CD14-positive monocyte (primary cell): ENCODE data around the gene GFI1B. TPM values are rescaled to one million over a fixed set of nuclear protein-coding genes. Genes with fewer than 3 reads are reported as not detected.
A peak's percentile ranks its signal among the peaks of the same experiment; 100 is the strongest.

Experiments
- DNase-seq, 3 donors: peaks; one replicate each; pipeline ENCODE4 v3.0.0-alpha.2; 2011 to 2022
- H2AFZ ChIP-seq: 2 replicates; pipeline ENCODE4 v1.6.0; 2012; ENCODE audit warnings: mild to moderate bottlenecking, low read depth, low read length, inconsistent platforms; ENCODE audit not compliant: insufficient read depth, poor library complexity, severe bottlenecking
- H3K27ac ChIP-seq, 2 donors: 1 replicate in 1 of 2; 2 replicates in 1 of 2; pipeline ENCODE4 v1.5.1; 2012 to 2013; ENCODE audit warnings: low read length in 2 of 2, control low read depth in 1 of 2, inconsistent platforms in 1 of 2, low read depth in 1 of 2, mild to moderate bottlenecking in 1 of 2
- H3K27me3 ChIP-seq, 2 donors: one replicate each; pipeline versions ENCODE4 v1.6.0 to v1.6.1; 2011 to 2013; ENCODE audit warnings: low read length in 2 of 2; ENCODE audit not compliant: control insufficient read depth in 2 of 2, insufficient read depth in 2 of 2
- H3K36me3 ChIP-seq, 2 donors: replicated peaks in 1 of 2; 1 replicate in 1 of 2; 2 replicates in 1 of 2; pipeline versions ENCODE4 v1.5.1 to v1.6.1; 2012 to 2013; ENCODE audit warnings: low read length in 2 of 2, control low read depth in 1 of 2, inconsistent platforms in 1 of 2, mild to moderate bottlenecking in 1 of 2; ENCODE audit not compliant: insufficient read depth in 2 of 2, control insufficient read depth in 1 of 2
- H3K4me1 ChIP-seq, 2 donors: 1 replicate in 1 of 2; 2 replicates in 1 of 2; pipeline versions ENCODE4 v1.5.1 to v1.6.1; 2012 to 2013; ENCODE audit warnings: low read length in 2 of 2, control low read depth in 1 of 2, inconsistent platforms in 1 of 2, mild to moderate bottlenecking in 1 of 2, moderate library complexity in 1 of 2; ENCODE audit not compliant: insufficient read depth in 2 of 2, control insufficient read depth in 1 of 2
- H3K4me2 ChIP-seq: replicated peaks from 2 replicates; pipeline ENCODE3; 2012; ENCODE audit warnings: low read length, moderate library complexity, mild to moderate bottlenecking; ENCODE audit not compliant: poor library complexity, severe bottlenecking; ENCODE audit errors: extremely low read depth
- H3K4me3 ChIP-seq, 3 experiments: fragments of 200-600 bp in 1 of 3; sonication (generic) in 1 of 3; replicated peaks in 1 of 3; 1 replicate in 2 of 3; 2 replicates in 1 of 3; pipeline ENCODE4 v1.5.1; 2011 to 2013; ENCODE audit warnings: low read length in 3 of 3, mild to moderate bottlenecking in 3 of 3, control low read depth in 2 of 3, low read depth in 2 of 3, inconsistent platforms in 1 of 3, moderate library complexity in 1 of 3
- H3K79me2 ChIP-seq: 2 replicates; pipeline ENCODE4 v1.6.0; 2012; ENCODE audit warnings: mild to moderate bottlenecking, control low read depth, inconsistent platforms, low read length, moderate library complexity; ENCODE audit not compliant: insufficient read depth
- H3K9ac ChIP-seq: 2 replicates; pipeline ENCODE4 v1.6.0; 2017; ENCODE audit warnings: low read length, mild to moderate bottlenecking; ENCODE audit not compliant: insufficient read depth, poor library complexity, severe bottlenecking
- H3K9me3 ChIP-seq, 2 donors: replicated peaks in 1 of 2; 1 replicate in 1 of 2; 2 replicates in 1 of 2; pipeline versions ENCODE4 v1.5.1 to v1.6.1; 2012 to 2013; ENCODE audit warnings: low read length in 2 of 2, control low read depth in 1 of 2; ENCODE audit not compliant: control insufficient read depth in 1 of 2, insufficient read depth in 1 of 2
- H4K20me1 ChIP-seq: 2 replicates; pipeline ENCODE4 v1.6.0; 2012; ENCODE audit warnings: mild to moderate bottlenecking, low read length, control low read depth, moderate library complexity; ENCODE audit not compliant: insufficient read depth
- H3K27ac Mint-ChIP-seq, 7 donors: one replicate each; pipeline ENCODE4 v1.8.0; 2020; ENCODE audit warnings: mild to moderate bottlenecking in 7 of 7, mixed read lengths in 7 of 7, moderate library complexity in 6 of 7, inconsistent platforms in 2 of 7
- H3K27me3 Mint-ChIP-seq, 3 donors: one replicate each; pipeline ENCODE4 v1.8.0; 2021 to 2022; ENCODE audit warnings: low read depth in 3 of 3, mild to moderate bottlenecking in 3 of 3, mixed read lengths in 3 of 3, moderate library complexity in 3 of 3, inconsistent platforms in 1 of 3
- H3K36me3 Mint-ChIP-seq, 2 donors: one replicate each; pipeline ENCODE4 v1.8.0; 2020; ENCODE audit warnings: mixed read lengths in 2 of 2, inconsistent platforms in 1 of 2, mild to moderate bottlenecking in 1 of 2
- H3K4me1 Mint-ChIP-seq: one replicate; pipeline ENCODE4 v1.8.0; 2020; ENCODE audit warnings: mild to moderate bottlenecking, mixed read lengths
- H3K4me3 Mint-ChIP-seq, 2 donors: one replicate each; pipeline ENCODE4 v1.8.0; 2020; ENCODE audit warnings: mild to moderate bottlenecking in 2 of 2, mixed read lengths in 2 of 2, moderate library complexity in 1 of 2
- H3K9me3 Mint-ChIP-seq, 7 donors: one replicate each; pipeline ENCODE4 v1.8.0; 2020 to 2022; ENCODE audit warnings: mixed read lengths in 7 of 7, mild to moderate bottlenecking in 6 of 7, moderate library complexity in 6 of 7, inconsistent platforms in 2 of 7
- CTCF ChIP-seq: fragments of 200-600 bp; IDR thresholded peaks from one replicate; pipeline ENCODE4 v1.8.0; 2022; ENCODE audit warnings: antibody characterized with exemption, mild to moderate bottlenecking
- WGBS: methylation state at CpG from one replicate; pipeline ENCODE4 v1.1.5; 2013; ENCODE audit warnings: missing lambda C conversion rate; ENCODE audit not compliant: insufficient coverage; 5-methylcytosine and 5-hydroxymethylcytosine counted together
- intact Hi-C, 2 donors: fragments of 100-400 bp; cut with micrococcal nuclease; formaldehyde crosslinking; loops; one replicate each; pipeline versions ENCODE4 v1.15.0 to v1.15.1; 2023
- polyA plus RNA-seq, 3 donors: library from polyadenylated mRNA; depleted of rRNA in 1 of 3; unstranded in 2 of 3; stranded (reverse) in 1 of 3; fragments of 300-500 nt in 2 of 3; fragments of >200 nt in 1 of 3; fragmentation: Illumina TruSeq in 2 of 3; gene quantifications; 1 replicate in 2 of 3; 2 replicates in 1 of 3; pipeline ENCODE4 v1.2.3, GENCODE V29; 2012 to 2021

The GFI1B gene
- polyA plus RNA-seq, 3 donors: 0.06 to 0.39 (median 0.21) TPM

GRCh38 chr9:132948482-132949050 is 29.9 kb upstream of the GFI1B start:
- Histone ChIP-seq H2AFZ (no peak overlapping the region), H3K9me3 (no peaks in the 10 kb centered on the region), H3K4me1 (peaks cover 11 to 13% of the 10 kb centered on the region in 2 donors), H3K36me3 (no peaks in the 10 kb centered on the region), H3K4me3 (no peak overlapping the region), H4K20me1 (no peaks in the 10 kb centered on the region), H3K27me3 (no peaks in the 10 kb centered on the region), H3K79me2 (peaks cover 10% of the 10 kb centered on the region), H3K27ac (no peak overlapping the region), H3K4me2 (no peak overlapping the region), H3K9ac (no peak overlapping the region)
- DNase-seq: no peak
- H3K9me3 Mint-ChIP-seq: peaks cover 0 to 2% (median 0%) of the 10 kb centered on the region in 7 donors
- intact Hi-C loops: loop anchor here in 1 of 2 donors (10.0 kb wide), 1 partner anchor 386 kb away; the partner anchor contains the start of gene SURF6
- peaks cover 8% of the 10 kb centered on the region for H3K4me1 Mint-ChIP-seq
- H3K36me3 Mint-ChIP-seq: no peaks in the 10 kb centered on the region
- H3K4me3 Mint-ChIP-seq: no peak overlapping the region
- WGBS: 91% methylated on average over 18 of the region's 18 CpGs
- no peak for TF ChIP-seq CTCF
- no peak overlapping the region for H3K27ac Mint-ChIP-seq
- H3K27me3 Mint-ChIP-seq: peaks cover 0 to 3% (median 0%) of the 10 kb centered on the region in 3 donors

GRCh38 chr9:132949709-132950108 is 28.8 kb upstream of the GFI1B start:
- Mint-ChIP-seq H3K4me1 (peaks cover 3% of the 10 kb centered on the region), H3K27ac (peak overlapping the region in 1 of 7 donors; percentile 52), H3K9me3 (peaks cover 0 to 5% (median 1%) of the 10 kb centered on the region in 7 donors), H3K27me3 (peaks cover 0 to 3% (median 0%) of the 10 kb centered on the region in 3 donors), H3K36me3 (no peaks in the 10 kb centered on the region), H3K4me3 (no peak overlapping the region)
- H3K4me3 ChIP-seq: no peak overlapping the region
- WGBS: 83% methylated on average over 2 of the region's 4 CpGs
- H3K27me3 ChIP-seq: no peaks in the 10 kb centered on the region
- H3K9me3 ChIP-seq: peaks cover 0 to 5% of the 10 kb centered on the region in 2 donors
- no peak overlapping the region for H3K27ac ChIP-seq
- no peak overlapping the region for H2AFZ ChIP-seq
- DNase-seq: no peak
- H3K9ac ChIP-seq: no peak overlapping the region
- H3K36me3 ChIP-seq: no peaks in the 10 kb centered on the region
- intact Hi-C loops: loop anchor here in 1 of 2 donors (10.0 kb wide), 1 partner anchor 385 kb away; the partner anchor contains the start of gene SURF6
- H4K20me1 ChIP-seq: no peaks in the 10 kb centered on the region
- H3K4me2 ChIP-seq: no peak overlapping the region
- H3K79me2 ChIP-seq: no peaks in the 10 kb centered on the region
- H3K4me1 ChIP-seq: peaks cover 5 to 7% of the 10 kb centered on the region in 2 donors
- TF ChIP-seq CTCF: no peak
